Bone marrow (tissue), 2 donors: Measurements from ENCODE around the gene GPR4.
"Not testable (repeated sequence)": the region's sequence is repeated elsewhere in the genome, so short reads cannot be mapped to it uniquely, and the experiment has no call there.

ENCODE experiments used
- DNase-seq, 2 donors: peaks; one replicate each; lab custom pipeline; 2025; lab: John Stamatoyannopoulos, UW

GPR4 gene

DNA sequence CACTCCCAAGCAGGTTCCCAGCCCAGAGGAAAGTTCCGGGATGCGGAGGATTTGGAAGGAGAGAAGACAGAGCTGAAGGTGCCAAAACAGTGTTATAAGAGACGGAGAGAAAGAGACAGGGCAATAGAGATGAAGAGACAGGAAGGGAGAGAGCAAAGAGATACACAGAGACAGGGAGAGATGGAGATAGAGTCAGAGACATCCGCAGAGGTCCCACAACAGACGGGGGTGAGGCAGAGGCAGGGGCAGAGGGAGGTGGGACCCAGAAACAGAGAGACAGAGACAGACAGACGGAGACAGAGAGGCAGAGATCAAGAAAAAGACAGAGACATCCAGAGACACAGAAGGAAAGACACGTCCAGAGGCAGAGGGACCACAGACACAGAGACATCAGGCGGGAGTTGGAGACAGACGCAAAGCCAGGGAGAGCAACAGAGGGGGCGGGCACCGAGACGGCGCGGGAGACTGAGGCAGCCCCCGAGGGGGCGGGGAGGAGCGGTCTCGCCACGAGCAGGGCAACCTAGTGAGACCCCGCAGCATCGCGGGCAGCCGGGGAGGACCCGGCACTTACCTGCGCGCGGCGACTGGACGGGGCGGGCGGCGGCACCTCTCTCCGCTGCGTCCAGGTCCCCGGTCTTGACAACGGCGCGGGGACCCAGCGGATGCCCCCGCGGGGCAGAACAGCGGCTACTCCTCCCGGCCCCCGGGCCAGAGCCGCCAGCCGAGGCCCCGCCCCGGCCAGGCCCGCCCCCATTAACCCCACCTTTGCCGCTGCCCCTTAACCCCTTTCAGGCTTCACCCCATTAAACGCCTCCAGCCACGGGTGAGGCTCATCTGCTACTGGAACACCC lies at the start of gene GPR4:
GPR4 (minus strand) TSS at position 689 of the 851 bp plus-strand sequence. CDS start 10,346 bp downstream, outside the sequence.
- DNase-seq = no peak

DNA sequence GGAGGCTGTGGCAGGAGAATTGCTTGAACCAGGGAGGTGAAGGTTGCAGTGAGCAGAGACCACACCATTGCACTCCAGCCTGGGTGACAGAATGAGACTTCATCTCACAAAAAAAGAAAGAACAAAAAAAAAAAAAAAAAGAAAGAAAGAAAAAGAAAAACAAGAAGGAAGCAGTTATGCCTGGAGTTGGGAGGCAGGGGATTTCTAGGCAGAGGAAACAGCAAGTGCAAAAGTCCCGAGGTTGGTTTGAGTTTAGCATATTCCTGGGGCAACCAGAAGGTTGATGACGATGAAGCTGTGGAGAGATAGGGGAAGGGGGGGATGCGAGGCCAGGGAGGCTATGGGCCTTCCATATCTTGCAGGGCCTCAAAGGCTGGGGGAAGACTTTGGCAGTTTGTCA lies 48.7 kb upstream of the GPR4 start:
- no peak for DNase-seq

DNA sequence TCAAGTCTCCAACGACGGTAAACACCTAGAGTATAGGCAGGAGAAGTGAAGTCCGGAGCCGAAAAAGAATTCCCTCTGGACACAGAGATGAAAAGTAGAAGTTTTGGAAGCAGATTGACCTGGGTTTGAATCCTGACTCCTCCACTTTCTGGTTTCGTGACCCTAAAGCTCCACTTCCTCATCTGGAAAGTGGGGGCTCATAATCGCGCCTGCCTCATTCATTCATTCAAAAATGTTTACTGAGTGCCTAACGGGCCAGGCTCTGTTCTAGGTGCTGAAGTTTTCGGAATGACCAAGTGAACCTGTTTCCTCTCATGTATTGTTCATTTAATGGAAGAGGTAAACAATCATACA lies 44.3 kb upstream of the GPR4 start:
- DNase-seq = no peak

DNA sequence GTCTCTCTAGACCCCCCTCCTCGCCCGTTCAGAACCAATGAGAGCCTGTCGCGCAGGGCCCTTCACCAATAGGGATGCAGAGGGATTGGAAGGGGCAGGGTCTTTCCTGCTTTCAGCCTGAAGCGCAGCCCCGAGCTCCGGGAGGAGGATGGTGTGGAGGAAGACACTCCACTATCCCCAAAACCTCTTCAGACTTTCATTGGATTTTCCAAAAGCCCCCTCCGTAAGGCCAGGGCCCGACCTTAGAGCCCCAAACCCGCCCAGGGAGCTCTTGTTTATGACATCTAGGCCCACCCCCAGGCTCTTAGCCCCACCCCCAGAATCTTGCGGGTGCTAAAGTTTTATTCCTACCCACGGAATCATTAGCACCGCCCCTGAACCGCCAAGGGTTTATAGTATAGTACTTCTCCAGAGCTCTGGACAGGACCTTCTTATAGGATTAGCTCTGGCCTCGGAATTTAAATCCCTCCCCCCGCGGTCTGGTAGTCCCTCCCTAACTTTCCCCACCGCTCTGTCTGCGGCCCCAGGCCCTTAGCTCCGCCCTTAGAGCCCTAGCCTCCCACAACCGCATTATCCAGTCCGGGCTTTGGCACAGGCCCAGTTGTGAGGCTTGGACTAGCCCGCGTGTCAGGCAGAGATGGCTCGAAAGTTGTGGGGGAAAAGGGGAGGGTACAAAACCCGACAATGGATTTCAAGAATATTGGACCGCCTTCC lies 43.8 kb upstream of the GPR4 start:
- peak in 1 of 2 donors; percentile 43 for DNase-seq

DNA sequence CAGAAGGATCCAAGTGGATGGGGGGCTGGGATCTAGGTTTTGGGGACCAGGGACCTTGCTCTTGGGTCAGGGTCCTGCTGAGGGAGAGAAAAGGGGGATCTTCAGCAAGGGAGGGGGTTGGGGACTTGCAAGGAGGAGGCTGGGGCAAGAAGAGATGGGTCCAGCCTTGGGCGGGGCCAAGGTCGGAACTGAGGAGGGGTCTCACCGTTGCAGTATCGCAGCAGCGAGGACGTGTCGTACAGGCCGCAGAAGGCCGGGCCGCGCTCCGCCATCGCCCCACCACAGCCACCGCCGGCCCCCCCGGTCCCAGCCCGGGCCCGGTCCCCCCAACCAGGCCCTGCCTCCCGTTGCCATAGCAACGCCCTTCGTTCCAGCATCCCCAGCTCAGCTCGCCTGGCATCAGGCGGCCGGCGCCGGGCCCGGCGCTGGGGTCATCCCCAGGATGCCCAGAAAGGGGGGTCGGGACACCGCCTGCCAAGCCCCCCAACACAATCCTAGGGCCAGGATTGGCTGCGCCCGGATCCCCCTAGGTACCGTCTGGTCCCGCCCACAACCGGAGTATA lies 43.1 kb upstream of the GPR4 start:
- DNase-seq = no peak

DNA sequence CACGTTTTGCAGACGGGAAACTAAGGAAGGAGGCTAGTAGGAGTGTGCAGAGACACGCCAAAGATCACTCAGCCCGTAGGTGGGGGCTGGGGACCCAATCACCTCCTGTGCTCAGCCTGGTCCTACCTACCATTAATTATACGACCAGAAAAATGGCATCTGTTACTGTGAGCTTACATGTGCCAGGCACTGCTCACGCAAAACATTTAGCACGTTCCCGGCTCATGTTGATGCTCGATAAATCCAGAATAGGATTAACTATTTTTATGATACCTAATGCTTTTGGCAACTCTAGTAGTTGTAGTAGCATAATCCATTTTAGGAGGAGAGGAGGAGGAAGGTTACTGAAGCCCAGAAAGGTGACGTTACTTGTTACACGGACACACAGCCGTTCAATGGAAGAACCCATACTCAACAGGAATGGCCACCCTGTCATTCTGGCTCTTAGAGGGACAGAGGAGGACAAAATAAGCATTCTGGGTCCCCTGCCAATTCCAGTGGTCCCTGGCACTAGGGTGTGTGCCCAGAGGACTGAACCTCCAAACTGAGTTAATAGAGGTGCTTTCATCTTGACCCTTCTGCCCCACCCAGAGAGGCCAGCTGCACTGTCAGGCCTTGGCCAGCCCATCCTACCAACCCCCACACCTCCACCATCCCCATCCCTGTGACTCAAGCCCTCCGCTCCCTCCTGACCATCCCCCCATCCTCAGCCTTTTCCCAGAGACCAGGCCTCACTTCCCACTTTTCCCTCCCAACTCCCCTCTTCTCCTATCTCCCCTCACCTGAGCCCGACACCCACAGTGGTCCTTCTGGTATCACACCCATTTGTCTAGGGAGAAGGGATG lies 42.1 kb upstream of the GPR4 start:
- DNase-seq = no peak

DNA sequence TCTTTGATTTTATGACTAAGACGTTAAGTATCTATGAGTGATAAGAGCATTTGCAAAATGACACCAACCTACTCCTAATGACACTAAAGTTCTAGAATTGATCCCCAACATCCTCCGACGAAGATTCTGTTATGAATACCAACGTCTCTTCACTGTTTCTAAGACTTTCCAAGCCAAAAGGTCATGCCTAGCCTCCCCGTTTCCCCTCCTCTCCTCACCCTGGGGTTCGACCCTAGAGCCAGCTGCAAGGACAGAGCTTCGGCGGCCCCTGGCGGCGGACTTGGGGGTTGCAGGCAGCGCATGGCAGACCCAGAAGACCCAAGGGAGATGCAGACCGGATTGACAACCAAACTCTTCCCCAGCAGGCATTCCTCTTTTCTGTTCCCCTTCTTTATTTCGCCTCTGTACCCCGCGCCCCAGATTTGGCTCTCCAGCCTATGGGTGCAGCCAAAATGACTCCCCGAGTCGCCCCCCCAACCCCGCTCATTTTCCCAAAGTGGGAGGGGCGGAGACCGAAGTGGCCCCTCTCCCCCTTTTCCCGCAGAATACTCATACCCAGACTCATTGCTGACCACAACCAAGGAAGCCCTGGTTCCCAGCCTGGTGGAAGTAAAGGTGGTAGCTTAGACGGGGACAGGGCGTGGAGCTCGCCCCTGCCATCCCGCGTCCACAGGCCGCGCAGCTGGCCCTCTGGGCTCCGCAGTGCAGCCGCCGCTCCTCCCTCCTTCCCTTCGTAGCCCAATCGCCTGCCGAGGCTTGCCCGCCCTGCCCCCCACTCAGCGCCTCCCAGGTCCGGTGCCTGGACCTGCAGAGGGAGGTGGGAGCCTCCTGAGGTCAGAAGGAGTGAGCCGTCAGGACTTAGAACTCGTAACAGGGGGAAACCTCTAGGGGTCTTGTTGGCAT lies 41.3 kb upstream of the GPR4 start:
- DNase-seq = peak; percentile 68 to 82

DNA sequence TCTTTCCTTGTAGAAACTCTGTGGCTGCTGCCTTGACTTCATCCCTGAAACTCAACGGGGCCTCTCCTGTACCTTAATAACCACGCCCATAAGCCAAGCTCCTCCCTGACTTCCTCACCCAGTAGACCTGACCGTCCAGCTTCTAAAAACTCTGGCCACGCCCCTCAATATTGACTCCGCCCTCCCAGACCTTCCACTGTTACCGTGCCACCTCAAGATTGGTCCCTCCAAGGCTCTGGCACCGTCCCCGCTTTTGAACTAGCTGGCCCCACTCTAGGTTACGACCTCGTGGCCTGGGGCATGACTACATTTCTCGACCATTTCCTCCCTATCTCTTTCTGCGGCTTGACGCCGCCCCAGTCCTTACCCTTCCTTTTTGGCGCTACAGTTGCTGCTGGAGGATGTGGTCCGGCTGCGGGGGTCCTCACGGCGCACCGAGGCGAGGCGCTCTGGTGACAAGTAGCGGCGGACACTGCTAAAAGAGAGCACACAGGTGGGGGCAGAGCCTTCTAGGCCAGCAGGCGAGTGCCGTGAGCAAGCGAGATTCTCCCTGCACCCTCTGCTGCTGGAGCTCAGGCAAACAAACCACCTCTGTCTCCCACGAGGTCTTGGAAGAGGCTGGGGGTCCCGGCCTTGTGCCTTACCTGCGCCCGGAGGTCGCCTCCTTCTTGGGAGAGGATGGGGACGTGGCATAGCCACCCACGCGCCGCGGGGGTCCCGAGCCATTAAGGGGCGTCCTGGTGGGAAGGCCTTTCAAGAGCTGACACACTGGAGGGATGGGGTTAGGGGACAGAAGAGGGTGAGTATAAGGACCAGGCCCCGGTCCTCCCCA lies 39.5 kb upstream of the GPR4 start:
- DNase-seq = peak; percentile 36 to 74

DNA sequence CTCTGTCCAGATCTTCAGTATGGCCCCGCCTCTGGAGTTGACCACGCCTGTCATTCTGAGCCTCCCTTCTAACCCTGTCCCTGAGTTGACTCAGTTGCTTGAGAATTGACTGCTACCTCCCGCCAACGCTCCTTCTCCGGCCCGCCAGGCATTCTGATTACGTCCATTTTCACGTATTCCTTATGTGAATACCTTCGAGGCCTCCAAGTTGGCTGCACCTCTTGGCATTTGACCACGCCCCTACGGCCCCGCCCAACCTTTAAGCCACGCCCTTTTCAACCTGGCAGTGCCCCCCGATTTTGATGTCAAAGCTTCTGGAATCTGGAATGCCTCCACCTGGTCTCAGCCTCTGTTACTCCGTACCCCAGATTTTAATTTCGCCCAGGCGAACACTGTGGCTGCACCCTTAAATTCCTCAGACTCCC lies 38.8 kb upstream of the GPR4 start:
- DNase-seq = no peak

DNA sequence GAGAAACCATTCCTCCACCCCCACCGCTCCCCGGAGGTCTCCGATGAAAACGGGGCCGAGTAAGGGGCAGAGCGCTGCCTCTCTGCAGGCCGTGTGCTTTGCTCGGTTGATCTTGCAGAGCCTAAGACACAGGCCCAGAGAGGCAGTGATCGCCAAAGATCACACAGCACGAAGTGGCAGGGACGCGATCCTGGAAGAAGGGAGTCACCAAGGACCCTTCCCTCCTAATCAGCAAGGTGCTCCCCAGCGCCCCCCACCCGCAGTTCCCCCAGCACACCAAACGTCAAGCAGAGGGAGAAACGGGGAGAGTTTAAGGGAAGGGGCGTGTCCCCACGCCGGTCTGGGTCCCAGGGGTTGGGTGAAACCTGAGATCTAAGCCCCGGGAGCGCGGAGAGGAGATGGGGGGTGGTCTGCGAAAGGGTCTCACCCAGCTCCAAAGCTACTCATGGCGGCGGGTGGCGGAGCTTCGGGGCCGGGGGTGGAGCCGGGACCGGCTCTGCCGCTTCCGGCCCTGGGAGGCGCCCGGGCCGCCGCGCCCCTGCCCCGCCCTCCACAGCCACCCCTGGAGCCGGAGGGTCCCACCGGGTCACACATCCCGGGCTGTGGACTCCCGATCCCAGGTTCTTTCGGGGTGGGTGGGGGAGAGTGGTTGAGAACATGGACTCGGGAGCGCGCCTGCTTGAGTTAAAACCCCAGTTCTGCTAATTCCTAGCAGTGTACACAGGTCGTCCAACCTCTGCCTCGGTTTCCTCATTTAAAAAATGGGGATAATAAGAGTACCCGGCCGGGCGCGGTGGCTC lies 37.1 kb upstream of the GPR4 start, which contains the start of gene EML2:
EML2 (minus strand) TSS at position 468 of the 800 bp plus-strand sequence; CDS start at position 447, 21 bp downstream.
- DNase-seq = peak in 1 of 2 donors; percentile 9

DNA sequence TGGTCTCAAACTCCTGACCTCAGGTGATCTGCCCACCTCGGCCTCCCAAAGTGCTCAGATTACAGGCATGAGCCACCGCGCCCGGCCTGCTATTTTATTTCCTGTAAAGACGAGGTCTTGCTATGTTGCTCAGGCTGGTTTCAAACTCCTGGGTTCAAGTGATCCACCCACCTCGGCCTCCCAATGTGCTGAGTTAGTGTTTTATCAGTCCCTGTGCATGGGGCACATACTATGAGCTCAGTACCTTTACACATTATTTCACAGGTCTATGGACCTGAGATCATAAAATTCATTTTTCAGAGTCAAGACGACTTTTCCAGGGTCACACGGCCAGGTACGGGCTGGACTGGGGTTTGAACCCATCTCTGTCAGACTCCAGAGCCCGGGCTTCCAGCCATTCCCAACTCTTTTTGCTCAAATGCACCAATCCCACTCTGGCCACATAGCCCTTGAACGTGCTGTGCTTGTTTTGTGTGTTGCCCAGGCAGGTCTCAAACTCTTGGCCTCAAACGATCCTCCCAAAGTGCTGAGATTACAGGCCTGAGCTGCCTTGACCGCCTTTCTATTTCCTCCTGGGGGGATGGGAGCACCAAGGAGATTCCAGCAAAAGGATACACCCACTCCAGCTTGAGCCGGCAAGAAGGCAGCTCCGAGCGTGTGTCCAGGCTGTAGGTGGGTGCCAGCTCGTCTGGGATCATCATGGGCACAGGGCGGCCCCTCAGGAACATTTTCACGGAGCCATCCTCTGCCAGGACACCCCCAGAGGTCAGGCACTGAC lies 36.1 kb upstream of the GPR4 start:
- DNase-seq = no peak

DNA sequence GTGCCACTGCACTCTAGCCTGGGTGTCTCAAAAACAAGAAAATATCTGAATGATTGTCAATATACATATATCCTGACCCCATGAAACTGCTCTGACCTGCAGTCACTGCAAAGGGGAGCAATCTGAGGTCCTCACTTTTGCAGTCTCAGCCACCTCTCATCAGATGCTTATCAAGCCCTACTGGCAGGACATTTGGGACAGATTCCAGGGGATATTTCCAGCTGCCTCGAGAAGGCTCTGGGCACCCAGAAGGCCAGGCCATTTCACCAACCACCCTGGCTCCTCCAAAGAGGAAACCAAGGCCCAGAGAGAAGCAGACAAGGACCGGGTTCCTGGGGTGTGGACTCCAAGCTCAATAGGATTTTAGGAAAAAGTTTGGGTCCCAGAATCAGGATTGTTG lies 34.9 kb upstream of the GPR4 start:
- no peak for DNase-seq

DNA sequence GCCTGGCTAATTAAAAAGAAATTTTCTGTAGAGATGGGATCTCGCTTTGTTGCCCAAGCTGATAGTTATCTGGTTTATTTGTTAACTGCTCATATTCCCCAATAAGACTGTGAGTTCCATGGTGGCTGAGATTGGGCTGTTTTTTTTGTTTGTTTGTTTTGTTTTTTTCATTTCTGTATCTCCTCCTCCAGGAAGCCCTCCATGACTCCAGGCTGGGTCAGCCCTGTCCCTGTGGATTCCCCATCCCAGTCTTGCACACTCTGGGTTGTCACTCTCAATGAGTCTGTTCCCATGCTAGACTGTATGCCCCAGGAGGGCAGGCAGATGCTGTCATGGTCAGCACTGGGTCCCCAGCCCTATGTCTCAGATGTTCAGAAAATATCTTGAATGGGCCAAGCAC lies 34.3 kb upstream of the GPR4 start:
- no peak for DNase-seq

DNA sequence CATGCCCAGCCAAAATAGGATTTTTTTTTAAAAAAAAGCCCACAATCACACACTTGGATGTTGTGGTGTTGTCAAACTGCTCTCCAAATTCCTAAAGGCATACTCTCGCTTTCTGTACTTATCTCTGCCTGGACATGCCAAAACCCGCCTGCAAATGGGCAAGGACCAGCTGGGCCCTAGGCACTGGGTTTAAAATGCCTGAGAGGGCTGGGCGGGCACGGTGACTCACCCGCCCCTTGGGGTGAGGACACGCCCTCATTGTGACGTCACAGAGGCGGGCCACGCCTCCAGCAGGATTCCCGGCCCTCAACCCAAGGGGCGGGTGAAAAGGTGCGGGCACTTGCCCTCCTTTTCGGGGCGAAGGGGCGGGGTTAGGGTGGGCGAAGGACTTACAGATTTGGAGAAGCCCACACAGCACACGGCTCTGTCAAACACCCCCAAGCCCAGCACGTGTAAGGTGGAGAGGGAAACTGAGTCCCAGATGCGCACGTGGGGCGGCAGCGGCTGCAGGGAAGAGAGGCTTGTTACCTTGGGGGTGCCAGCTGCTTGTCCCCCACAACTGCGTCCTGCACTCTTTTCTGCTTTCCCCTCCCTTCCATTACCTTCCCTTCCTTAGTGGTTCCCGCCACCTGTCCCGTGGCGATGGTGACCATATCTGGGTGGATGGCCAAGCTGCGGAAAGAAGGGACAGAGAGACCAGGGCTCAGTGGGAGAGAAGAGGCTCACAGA lies 30.6 kb upstream of the GPR4 start:
- peak in 1 of 2 donors; percentile 8 for DNase-seq

DNA sequence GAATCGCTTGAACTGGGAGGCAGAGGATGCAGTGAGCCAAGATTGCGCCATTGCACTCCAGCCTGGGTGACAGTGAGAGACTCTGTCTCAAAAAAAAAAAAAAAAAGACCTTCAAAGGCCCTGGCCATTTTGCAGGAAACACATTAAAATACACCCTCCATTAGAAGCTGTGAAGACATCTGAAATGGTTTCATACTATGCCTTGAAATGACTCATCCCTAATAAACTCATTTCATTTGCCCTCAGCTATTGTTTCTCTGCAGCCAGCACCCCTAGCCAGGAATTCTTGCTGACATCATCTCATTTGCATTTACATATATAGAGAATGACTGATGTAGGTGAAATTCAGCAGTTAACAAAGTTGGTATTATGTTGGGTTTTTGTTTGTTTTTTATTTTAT lies 28.5 kb upstream of the GPR4 start:
- DNase-seq = no peak

DNA sequence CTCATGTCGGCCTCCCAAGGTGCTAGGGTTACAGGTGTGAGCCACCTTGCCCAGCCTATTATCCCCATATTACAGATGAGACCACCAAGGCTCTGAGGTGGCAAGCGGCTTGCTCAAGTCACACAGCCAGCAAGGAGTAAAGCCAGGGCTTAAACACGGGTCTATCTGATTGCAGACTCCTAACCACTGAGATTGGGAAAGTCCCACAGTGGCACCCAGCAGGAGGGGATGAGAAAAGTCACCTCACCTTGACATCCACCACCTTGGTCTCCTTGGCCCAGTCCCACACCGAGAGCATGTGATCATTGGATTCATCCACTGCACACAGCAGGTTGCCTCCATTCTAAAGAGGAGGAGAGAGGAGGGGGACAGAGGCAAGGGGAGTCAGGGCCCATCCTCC lies 27.7 kb upstream of the GPR4 start:
- no peak for DNase-seq

DNA sequence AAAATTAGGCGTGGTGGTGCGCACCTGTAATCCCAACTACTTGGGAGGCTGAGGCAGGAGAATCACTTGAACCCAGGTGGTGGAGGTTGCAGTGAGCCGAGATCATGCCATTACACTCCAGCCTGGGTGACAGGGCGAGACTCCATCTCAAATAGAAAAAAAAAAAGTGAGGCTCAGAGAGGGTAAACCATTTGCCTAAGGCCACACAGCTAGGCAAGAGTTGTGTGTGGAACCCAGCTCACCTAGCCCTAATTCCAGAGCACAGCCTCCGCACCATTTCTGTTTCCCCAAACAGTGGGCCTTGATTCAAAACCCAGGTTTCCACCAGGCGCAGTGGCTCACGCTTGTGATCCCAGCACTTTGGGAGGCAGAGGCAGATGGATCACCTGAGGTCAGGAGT lies 26.2 kb upstream of the GPR4 start:
- not testable (repeated sequence) for DNase-seq

DNA sequence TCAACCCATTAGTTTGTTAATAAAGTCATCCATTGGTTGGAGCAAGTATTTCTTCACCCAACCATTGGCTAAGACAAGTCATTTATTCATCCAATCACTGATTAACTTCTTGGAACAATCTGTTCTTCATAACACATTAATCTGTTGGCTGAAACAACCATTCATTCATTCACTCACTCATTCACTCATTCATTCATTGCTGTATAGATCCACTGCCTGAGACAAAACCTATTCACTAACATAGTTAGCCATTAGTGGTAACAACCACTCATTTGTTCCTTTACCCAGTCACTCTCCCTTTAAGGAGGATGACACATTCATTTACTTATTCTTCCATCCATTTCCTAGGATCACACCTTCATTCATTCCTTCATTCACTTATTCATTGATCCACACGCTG lies 22.0 kb upstream of the GPR4 start:
- no peak for DNase-seq
